Tibial artery (tissue), 4 donors: ENCODE measurements around the gene ACSL6.

Experiments used
- DNase-seq, 2 donors: peaks; one replicate each; pipeline ENCODE4 v3.0.0-alpha.2; 2019
- H3K27ac ChIP-seq, 2 donors: fragments of 200-600 bp; sonication (generic) in 1 of 2; 1 replicate in 1 of 2; 2 replicates in 1 of 2; pipeline ENCODE4 v1.5.1; 2018 to 2019; ENCODE audit warnings: mild to moderate bottlenecking in 1 of 2
- H3K27me3 ChIP-seq, 2 donors: fragments of 200-600 bp; sonication (generic) in 1 of 2; one replicate each; pipeline versions ENCODE4 v1.5.1 to v1.6.0; 2016 to 2019
- H3K36me3 ChIP-seq, 3 donors: fragments of 200-600 bp; sonication (generic) in 2 of 3; one replicate each; pipeline ENCODE4 v1.5.1; 2016 to 2019; ENCODE audit warnings: mild to moderate bottlenecking in 2 of 3
- H3K4me1 ChIP-seq, 4 donors: fragments of 200-600 bp; sonication (generic) in 2 of 4; 1 replicate in 3 of 4; 2 replicates in 1 of 4; pipeline ENCODE4 v1.5.1; 2016 to 2019
- H3K4me3 ChIP-seq, 2 donors: fragments of 200-600 bp; sonication (generic) in 1 of 2; 1 replicate in 1 of 2; 2 replicates in 1 of 2; pipeline ENCODE4 v1.5.1; 2018 to 2019; ENCODE audit warnings: mild to moderate bottlenecking in 2 of 2
- H3K9me3 ChIP-seq, 3 donors: fragments of 200-600 bp; sonication (generic) in 1 of 3; one replicate each; pipeline ENCODE4 v1.5.1; 2016 to 2019
- intact Hi-C: fragments of 100-400 bp; cut with DNase I; formaldehyde crosslinking; loops from one replicate; pipeline ENCODE4 v1.15.0; 2023; ENCODE audit warnings: low total_unique reads
- TF ChIP-seq, protein P1 (sequence below), 2 experiments: fragments of 200-600 bp in 1 of 2; fragments of 450-650 bp in 1 of 2; IDR thresholded peaks; one replicate each; pipeline ENCODE4 v1.5.1; 2017 to 2019; ENCODE audit warnings: antibody characterized with exemption in 2 of 2, mild to moderate bottlenecking in 1 of 2, moderate library complexity in 1 of 2

Gene ACSL6

DNA sequence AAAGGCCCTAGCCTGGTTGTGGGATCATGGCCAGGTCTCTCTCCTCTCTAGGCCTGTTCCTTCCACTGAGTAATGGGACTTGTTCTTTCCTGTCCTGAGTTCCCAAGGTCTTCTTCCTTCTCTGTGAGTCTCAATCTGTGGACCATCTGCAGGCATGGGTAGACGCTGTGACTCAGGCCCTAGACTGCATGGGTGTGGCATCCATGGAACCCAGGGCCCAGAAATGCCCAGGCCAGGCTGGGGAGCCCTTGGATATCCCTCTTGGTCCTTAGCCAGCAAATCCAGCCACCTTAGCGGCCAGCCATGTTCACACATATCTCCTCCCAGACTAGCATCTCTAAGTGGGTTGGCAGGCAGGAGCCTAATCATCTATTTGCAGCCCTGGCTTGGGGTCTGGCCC lies 2.3 kb upstream of the ACSL6 start:
- intact Hi-C loops = no loop called here
- peak in 1 of 2 donors; percentile 25 for DNase-seq

DNA sequence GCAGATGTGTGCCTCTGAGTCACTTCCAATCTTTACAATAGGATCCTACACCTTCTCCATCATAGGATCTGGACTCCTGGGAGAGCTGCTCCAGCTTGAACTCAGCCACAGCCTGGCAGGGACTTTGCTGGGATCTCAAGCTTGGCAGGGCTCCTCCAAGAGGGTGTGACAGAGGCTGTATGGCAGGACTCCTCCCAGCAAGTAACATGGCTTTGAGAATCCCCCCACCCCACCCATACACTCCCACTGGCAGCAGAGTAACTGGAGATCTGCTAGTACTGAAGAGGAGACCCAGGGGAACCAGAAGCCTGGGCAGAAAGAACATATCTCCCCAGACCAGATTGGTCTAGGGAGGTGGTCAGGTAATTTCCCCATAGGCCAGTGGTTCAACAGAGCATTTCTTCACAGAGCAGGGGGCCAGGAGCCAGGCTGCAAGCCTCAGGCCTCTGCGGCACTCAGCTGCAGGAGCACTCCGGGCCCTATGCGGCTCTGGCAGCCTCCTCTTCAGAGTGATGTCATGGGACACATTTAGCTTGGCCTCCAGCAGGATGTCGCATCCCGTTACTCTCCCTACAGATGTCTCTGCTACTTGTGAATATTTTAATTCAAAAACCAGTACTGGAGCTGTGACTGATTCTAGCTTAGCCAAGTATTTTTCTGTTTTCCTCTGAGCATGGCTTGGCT lies 1.7 kb upstream of the ACSL6 start:
- intact Hi-C loops = no loop called here
- Histone ChIP-seq H3K9me3 (no peaks in the 10 kb centered on the region), H3K27ac (no peak overlapping the region), H3K4me1 (peaks cover 0 to 16% (median 14%) of the 10 kb centered on the region in 4 donors), H3K4me3 (no peak overlapping the region), H3K27me3 (peaks cover 0 to 60% of the 10 kb centered on the region in 2 donors), H3K36me3 (no peaks in the 10 kb centered on the region)
- TF ChIP-seq, protein P1, sequence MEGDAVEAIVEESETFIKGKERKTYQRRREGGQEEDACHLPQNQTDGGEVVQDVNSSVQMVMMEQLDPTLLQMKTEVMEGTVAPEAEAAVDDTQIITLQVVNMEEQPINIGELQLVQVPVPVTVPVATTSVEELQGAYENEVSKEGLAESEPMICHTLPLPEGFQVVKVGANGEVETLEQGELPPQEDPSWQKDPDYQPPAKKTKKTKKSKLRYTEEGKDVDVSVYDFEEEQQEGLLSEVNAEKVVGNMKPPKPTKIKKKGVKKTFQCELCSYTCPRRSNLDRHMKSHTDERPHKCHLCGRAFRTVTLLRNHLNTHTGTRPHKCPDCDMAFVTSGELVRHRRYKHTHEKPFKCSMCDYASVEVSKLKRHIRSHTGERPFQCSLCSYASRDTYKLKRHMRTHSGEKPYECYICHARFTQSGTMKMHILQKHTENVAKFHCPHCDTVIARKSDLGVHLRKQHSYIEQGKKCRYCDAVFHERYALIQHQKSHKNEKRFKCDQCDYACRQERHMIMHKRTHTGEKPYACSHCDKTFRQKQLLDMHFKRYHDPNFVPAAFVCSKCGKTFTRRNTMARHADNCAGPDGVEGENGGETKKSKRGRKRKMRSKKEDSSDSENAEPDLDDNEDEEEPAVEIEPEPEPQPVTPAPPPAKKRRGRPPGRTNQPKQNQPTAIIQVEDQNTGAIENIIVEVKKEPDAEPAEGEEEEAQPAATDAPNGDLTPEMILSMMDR (IDR thresholded peaks at IDR 0.05) = no peak
- DNase-seq = peak in 1 of 2 donors; percentile 41

More for the DNA sequence above, 2.3 kb upstream of the ACSL6 start:
- peaks cover 0 to 59% of the 10 kb centered on the region in 2 donors for H3K27me3 ChIP-seq
- peaks cover 0 to 16% (median 14%) of the 10 kb centered on the region in 4 donors for H3K4me1 ChIP-seq
- TF ChIP-seq, protein P1 (IDR thresholded peaks at IDR 0.05) = no peak
- H3K4me3 ChIP-seq = no peak overlapping the region
- H3K27ac ChIP-seq = no peak overlapping the region
- H3K36me3 ChIP-seq = no peaks in the 10 kb centered on the region
- H3K9me3 ChIP-seq = no peaks in the 10 kb centered on the region

DNA sequence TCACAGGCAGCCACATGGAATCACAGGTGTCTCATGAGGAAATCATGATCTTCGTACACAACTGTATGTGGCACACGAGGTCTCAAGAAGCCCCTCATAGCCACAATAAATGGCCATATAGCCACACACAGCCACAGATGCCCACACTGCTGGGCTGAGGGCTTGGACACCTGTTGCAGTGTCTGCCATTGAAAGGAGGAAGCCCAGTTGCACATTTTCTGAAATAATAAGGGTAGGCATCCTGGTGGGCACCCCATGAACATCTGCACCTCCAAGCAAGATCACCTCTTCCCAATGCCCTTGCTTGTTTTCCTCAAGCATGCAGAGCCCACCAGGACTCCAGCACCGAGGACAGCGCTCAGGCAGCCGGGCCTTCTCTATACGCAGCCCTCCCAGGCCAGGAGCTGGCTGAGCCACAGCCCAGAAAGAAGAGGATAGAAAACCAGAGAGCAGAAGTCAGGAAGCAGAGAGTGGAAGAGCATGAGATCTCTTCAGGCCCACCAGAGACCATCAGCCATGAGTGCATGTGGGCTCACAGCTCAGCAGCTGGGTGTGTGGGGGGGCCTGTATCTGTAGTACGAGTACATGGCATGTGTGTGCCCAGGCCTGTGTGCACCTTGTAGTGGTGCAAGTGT lies 1.0 kb upstream of the ACSL6 start:
- no peaks in the 10 kb centered on the region for H3K9me3 ChIP-seq
- H3K4me3 ChIP-seq = no peak overlapping the region
- no peaks in the 10 kb centered on the region for H3K36me3 ChIP-seq
- no peak overlapping the region for H3K27ac ChIP-seq
- H3K4me1 ChIP-seq = peaks cover 0 to 16% (median 14%) of the 10 kb centered on the region in 4 donors
- DNase-seq = peak; percentile 34 to 61
- TF ChIP-seq, protein P1 (IDR thresholded peaks at IDR 0.05) = no peak
- intact Hi-C loops = no loop called here
- peaks cover 0 to 53% of the 10 kb centered on the region in 2 donors for H3K27me3 ChIP-seq

DNA sequence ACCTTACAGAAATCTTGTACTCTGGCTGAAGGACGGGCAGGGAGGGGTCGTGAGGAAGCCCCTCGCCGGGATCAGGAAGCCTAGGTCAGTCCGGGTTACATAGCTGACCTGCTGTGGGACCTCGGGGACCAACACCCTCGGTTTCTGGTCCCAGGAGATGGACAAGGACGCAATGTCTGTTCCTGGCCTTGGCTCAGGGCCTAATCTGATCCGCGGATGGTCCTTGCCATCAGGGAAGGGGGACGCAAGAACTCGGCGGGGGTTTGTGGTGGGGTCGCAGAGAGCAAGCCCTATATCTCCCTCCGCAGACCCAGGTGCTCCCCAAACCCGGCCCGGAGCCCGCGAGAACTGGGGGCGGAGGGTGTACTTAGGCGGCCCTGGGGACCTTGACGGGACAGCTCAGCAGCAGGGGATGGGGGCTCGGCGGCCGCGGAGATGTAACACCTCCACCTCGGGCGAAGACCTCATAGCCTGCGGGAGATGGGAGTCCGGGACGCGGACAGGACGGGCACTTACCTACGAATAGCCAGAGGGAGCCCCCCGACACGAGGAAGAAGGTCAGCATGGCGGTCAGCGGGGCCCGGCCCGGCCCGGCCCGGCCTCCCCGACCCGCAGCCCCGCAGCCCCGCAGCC lies 353 bp downstream of the ACSL6 start:
- H3K27me3 ChIP-seq = peaks cover 0 to 46% of the 10 kb centered on the region in 2 donors
- TF ChIP-seq, protein P1 (IDR thresholded peaks at IDR 0.05) = no peak
- no peak overlapping the region for H3K27ac ChIP-seq
- H3K4me1 ChIP-seq = peaks cover 0 to 16% (median 14%) of the 10 kb centered on the region in 4 donors
- H3K9me3 ChIP-seq = no peaks in the 10 kb centered on the region
- intact Hi-C loops = no loop called here
- H3K36me3 ChIP-seq = no peaks in the 10 kb centered on the region
- peak; percentile 19 to 56 for DNase-seq
- peak overlapping the region; percentile 52 to 66 for H3K4me3 ChIP-seq

DNA sequence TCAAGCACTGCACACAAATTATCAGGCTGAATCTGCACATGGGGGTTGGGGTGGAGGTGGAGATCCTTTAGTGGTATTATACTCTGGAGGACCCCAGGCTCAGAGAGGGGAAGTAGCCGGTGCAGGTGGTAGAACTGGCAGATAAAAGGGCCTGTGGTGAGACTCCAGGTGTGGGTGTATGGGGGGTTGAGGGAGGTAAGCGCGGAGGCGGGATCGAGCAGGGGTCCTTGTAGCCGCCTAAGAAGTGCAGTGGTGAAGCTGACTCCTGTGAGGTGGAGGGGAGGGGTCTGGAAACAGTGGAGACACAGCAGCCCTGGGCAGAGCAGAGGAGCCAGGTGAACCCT lies 841 bp downstream of the ACSL6 start:
- intact Hi-C loops = no loop called here
- Histone ChIP-seq H3K4me1 (peaks cover 0 to 16% (median 14%) of the 10 kb centered on the region in 4 donors), H3K4me3 (no peak overlapping the region), H3K9me3 (no peaks in the 10 kb centered on the region), H3K27me3 (peaks cover 0 to 42% of the 10 kb centered on the region in 2 donors), H3K36me3 (no peaks in the 10 kb centered on the region), H3K27ac (no peak overlapping the region)
- TF ChIP-seq, protein P1 (IDR thresholded peaks at IDR 0.05) = no peak
- DNase-seq = peak in 1 of 2 donors; percentile 7
